GM12874 (cell line): Measurements from ENCODE around the gene TARBP2.

Experiments used
- TF ChIP-seq, protein P1 (sequence below): IDR thresholded peaks from 2 replicates; pipeline ENCODE4 v1.5.1; 2011; ENCODE audit warnings: low read depth, mild to moderate bottlenecking, control low read depth, low read length, moderate library complexity; ENCODE audit not compliant: insufficient read depth

TARBP2 gene, protein sequence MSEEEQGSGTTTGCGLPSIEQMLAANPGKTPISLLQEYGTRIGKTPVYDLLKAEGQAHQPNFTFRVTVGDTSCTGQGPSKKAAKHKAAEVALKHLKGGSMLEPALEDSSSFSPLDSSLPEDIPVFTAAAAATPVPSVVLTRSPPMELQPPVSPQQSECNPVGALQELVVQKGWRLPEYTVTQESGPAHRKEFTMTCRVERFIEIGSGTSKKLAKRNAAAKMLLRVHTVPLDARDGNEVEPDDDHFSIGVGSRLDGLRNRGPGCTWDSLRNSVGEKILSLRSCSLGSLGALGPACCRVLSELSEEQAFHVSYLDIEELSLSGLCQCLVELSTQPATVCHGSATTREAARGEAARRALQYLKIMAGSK

DNA sequence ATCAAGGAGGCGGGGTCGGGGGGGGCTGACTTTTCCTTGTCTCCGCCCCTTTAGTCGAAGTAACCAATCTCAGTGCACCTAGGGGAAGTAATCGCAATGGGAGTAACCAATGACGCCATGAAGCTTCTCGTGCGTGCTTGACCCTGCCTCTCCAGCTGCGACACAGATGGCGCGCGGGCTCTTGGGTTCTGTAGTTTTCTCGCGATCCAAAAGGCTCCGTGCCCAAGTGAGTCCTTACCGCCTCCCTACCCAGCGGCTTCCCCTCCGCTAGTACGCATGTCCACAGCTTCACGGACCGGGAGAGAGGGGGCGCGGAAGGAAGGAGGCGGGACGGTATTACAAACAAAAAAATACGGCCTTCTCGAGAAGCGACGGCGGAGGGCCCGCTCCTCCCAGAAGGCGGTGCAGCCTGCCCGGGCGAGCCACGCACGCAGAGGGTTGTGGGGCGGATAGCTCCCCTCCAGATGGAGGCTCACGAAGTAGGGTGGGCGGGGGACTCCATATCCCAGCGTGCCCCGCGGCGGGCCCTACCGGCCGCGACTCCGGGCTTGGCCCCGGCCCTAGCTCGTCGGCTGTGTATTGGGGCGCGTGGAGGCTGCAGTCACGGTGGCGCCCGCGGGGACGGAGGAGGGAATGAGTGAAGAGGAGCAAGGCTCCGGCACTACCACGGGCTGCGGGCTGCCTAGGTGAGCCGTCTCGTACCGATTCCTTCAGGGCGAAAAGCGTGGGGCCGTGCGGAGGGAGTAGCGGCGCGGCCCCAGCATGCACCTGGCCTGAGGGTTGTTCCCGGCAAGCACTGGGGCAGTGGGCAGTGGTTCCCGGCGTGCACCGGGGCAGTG lies at the start of gene TARBP2:
TSS of gene TARBP2 (plus strand) at position 508 of the 839 bp plus-strand sequence. CDS start at position 634, 126 bp downstream.
- TF ChIP-seq, protein P1, sequence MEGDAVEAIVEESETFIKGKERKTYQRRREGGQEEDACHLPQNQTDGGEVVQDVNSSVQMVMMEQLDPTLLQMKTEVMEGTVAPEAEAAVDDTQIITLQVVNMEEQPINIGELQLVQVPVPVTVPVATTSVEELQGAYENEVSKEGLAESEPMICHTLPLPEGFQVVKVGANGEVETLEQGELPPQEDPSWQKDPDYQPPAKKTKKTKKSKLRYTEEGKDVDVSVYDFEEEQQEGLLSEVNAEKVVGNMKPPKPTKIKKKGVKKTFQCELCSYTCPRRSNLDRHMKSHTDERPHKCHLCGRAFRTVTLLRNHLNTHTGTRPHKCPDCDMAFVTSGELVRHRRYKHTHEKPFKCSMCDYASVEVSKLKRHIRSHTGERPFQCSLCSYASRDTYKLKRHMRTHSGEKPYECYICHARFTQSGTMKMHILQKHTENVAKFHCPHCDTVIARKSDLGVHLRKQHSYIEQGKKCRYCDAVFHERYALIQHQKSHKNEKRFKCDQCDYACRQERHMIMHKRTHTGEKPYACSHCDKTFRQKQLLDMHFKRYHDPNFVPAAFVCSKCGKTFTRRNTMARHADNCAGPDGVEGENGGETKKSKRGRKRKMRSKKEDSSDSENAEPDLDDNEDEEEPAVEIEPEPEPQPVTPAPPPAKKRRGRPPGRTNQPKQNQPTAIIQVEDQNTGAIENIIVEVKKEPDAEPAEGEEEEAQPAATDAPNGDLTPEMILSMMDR = no peak

DNA sequence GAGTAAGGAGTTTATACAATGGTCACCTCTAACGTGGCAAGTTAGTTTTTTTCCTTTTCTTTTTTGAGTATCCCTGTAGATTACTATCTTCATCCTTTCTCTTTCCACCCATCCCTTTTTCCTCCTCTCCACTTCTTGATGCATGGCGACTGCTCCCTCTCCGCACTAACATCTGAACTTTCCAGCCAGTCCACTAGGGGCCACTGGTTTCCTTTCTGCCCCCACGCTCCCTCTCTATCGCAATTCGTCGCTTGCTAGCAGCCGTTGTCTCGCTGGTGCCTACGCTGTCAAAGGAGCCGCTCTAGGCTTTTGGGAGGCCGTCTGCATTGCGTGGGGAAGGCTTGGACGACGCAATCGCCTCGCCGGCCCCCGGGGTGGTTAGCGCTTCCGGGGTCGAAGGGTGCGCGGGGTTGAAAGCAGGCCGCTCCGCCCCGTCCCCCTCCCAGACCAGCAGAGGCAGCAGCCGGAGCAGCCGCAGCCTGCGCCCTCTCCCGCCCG lies 49.4 kb upstream of the TARBP2 start, which contains the start of gene PCBP2:
TSS of gene PCBP2 (plus strand) at position 442 of the 498 bp plus-strand sequence. CDS start 2,699 bp downstream, outside the sequence.
- TF ChIP-seq, protein P1 = peak; percentile 88

DNA sequence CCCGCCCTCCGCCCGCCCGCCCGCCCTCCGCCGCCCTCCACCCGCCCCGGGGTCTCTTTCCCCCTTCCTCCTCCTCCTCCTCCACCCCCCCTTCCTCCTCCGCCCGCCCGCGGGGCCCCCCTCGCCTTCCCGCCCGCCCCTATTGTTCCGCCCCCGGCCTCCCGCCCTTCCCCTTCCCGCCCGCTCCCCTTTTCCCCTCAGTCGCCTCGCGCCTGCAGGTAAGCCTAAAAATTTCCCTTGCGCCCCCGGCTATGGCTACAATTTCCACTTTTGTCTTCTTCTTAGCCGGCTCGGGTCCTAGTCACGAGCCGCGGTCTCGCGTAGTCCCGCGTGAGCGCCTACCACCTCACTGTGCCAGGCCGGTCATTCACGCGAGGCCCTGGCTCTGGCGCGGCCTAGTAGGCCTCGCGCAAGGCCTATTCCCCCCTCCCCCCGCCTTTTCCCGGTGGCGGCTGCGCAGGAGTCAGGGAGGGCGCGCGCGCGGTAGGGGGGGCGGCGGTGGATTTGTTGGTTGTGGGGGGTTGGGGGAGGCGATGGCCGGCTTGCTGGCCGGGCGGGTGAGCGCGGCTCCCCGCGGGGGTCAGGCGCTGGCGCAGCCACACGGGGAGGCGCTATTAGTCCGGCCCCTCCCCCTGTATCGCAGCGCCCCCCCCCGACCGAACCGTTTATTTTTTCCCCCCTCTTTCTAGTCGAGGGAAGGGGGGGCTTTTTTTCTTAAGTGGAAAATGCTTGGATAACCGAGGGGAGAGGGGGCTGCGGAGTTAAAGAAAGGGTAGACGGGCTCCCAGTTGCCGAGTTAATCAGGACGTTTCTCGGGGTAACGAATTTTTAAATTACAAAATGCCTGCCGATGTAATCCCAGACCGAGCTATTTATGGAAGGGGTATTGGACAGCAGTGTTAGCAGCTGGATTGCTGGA lies 48.7 kb upstream of the TARBP2 start:
- TF ChIP-seq, protein P1 = peak; percentile 41

DNA sequence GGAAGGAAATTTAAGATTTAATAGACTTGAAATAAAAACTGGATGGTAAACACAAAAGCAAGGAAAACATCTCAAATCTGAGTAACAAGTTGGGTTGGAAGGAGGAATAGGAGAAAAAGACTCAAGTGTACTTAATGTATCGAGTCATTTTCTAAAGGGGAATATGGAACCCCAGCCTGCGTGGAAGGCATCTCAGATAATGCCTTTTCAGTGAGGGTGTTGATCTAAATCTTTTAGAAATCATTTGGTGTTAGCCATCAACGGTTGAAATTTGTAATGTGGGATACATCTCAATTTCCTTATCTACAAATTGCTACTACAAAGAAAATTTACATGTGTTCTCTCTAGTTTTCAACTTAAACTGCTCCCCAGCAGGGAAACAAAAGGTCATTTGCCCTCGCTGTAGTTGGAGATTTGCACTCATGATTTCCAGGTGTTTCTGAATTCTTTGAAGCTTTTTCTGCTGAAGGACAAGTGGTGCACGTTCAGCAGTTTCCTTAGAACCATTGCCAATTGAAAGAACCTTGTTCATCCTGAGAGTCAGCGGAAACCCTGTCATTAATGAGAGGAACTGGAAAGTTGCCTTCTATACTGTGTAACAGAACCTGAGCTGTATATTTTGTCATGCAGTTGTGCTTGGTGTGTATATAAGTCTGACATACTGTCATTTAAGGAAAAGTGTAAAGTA lies 47.0 kb upstream of the TARBP2 start:
- TF ChIP-seq, protein P1 = no peak

DNA sequence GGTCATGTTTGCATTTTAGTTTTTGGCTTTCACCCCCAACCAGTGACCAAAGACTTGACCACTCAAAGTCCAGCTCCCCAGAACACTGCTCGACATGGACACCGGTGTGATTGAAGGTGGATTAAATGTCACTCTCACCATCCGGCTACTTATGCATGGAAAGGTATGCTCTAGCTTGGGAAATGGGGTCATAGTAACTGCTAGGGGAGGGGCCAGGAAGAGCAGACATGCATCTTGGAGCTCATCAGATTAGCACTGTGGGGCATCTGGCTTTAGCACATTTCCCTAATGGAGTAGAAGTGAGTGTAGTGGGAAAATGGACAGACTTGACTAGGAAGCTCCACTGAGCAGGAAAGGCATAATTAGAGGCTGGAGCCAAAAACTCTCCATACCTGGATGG lies 46.4 kb upstream of the TARBP2 start:
- TF ChIP-seq, protein P1 = no peak

DNA sequence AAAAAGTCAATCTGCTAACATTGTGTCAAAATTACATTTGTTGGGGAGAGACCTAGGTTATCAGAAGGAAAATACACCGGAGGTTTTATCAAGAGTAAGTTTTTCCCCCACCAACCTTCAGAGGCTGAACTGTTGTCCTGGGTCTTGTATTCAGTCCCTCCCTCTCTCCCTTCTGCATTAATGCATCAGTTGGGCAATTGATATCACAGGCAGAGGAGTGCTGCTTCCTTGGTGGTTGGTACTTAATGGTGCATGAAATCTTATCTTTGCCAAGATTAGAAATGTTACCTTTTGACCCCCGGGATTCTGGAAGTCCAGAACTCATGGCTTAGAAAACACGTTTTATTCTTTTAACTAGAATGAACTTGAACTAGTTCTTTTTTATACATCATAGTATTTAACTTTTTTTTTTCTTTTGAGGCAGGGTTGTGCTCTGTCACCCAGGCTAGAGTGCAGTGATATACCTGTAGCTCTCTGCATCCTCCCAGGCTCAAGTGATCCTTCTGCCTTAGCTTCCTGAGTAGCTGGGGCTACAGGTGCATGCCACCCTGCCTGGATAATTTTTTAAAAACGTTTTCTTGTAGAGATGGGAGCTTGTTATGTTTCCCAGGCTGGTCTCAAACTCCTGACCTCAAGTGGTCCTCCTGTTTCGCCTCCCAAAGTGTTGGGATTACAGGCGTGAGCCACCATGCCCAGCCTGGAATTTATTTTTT lies 44.3 kb upstream of the TARBP2 start:
- TF ChIP-seq, protein P1 = no peak
